ENCODE data around the gene ZNF22. TPM values are rescaled to one million over a fixed set of nuclear protein-coding genes. Genes with fewer than 3 reads are reported as not detected.

Gene ZNF22
- total and polyA plus RNA-seq, 2 of the 8 experiments (the other 6 are each of a cell fraction or from before 2014, with no cell fraction given) = 18.2 to 45.2 TPM

DNA sequence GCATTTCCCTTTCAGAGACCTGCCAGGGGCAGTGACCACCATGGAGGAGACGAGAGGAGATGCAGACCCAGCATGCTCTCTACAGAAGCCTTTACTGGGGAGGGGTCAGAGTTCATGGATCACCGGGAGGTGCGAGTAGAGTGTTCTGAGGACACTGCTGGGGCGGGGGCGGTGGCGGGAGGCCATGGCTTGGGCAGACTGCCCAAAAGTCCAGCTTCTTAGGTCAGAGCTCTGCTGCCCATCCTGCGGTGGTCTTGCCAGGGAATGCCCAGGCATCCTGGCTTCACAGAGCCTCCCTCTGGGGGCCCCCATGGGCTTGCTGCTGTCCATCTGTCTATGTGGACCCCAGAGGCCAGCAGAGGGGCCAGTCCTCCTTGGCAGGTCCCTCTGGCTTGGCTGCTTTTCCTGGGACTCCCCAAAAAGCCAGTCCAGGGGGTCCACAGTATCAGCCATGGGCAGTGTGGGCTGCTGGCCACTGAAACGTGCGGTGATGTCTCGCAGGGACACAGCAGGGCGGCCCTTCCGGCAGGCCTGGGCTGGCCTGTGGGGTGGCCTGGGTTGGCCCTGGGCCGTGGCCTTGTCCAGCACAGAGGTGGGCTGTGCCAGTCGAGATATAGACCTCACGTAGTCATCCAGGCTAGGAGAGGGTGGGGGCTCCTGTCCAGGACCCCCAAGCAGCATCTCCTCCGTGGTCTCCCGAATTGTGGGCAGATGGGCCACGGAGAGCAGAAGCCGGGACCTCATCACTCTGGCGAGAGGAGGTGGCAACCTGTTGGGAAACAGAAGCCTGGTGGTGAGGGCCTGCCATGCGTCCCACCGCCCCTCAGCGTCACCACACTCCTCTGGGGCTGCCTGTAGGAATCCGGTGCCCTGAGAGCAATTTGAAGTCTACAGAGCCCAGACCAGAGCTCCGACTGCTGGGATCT is 23.2 kb upstream of the ZNF22 start (continued):
- TF ChIP-seq RBBP5 (IDR thresholded peaks at IDR 0.05; ENCODE audit: borderline replicate concordance, low read depth, low read length) = no peak
- TF ChIP-seq, protein P1, sequence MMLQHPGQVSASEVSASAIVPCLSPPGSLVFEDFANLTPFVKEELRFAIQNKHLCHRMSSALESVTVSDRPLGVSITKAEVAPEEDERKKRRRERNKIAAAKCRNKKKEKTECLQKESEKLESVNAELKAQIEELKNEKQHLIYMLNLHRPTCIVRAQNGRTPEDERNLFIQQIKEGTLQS (IDR thresholded peaks at IDR 0.05; ENCODE audit: insufficient read depth, low read depth, low read length) = no peak
- TF ChIP-seq HDAC2 (IDR thresholded peaks at IDR 0.05; ENCODE audit: borderline replicate concordance in 1 of 2, low read depth in 2 of 2, low read length in 2 of 2) = no peak
- TF ChIP-seq RAD21 (IDR thresholded peaks at IDR 0.05 in 1 of 2, conservative IDR thresholded peaks at IDR 0.05 in 1 of 2; ENCODE audit: low read depth in 2 of 2, low read length in 2 of 2) = no peak
- TF ChIP-seq SIX5 (IDR thresholded peaks at IDR 0.05; ENCODE audit: low read depth, low read length) = no peak
- no peak for TF ChIP-seq POLR2A (IDR thresholded peaks at IDR 0.05; ENCODE audit: control extremely low read depth in 1 of 2, low read depth in 2 of 2, low read length in 2 of 2)
- TF ChIP-seq YY1 (IDR thresholded peaks at IDR 0.05; ENCODE audit: low read depth, low read length) = no peak
